HG03575 (cell line): ENCODE data around the gene STX5.
"Not testable (repeated sequence)": the region's sequence is repeated elsewhere in the genome, so short reads cannot be mapped to it uniquely, and the experiment has no call there.

Experiments
- ATAC-seq: cut with Tn5 transposase; IDR thresholded peaks from one replicate; pipeline ENCODE4 v1.9.1; 2021; ENCODE audit not compliant: unreplicated experiment, insufficient number of reproducible peaks, low FRiP score; ENCODE audit errors: extremely low read depth

STX5 gene

DNA sequence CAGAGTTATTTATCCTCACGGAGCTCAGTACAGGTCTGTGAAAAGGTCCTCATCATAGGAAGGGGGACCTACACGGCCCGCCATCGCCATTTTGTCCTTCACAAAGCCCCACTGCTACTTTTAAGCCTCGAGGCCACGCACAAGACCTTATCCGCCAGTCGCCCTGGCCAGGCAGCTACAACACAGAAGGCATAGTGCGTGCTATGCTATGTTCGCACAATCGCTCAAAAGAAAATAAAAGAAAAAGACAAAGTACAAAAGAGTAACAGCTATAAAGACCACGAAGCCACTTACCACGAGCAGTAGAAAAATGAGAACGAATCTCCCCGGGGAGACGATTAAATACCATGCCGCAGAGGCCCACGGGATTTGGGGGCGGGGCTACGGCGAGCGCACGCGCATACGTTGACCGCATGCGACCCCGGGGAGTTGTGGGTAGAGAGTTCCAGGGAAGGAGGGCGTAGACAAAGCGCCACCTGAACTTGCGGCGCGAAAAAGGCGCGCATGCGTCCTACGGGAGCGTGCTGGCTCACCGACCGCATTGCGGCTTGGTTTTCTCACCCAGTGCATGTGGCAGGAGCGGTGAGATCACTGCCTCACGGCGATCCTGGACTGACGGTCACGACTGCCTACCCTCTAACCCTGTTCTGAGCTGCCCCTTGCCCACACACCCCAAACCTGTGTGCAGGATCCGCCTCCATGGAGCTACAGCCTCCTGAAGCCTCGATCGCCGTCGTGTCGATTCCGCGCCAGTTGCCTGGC, 23.9 kb upstream of the STX5 start:
- ATAC-seq: no peak

DNA sequence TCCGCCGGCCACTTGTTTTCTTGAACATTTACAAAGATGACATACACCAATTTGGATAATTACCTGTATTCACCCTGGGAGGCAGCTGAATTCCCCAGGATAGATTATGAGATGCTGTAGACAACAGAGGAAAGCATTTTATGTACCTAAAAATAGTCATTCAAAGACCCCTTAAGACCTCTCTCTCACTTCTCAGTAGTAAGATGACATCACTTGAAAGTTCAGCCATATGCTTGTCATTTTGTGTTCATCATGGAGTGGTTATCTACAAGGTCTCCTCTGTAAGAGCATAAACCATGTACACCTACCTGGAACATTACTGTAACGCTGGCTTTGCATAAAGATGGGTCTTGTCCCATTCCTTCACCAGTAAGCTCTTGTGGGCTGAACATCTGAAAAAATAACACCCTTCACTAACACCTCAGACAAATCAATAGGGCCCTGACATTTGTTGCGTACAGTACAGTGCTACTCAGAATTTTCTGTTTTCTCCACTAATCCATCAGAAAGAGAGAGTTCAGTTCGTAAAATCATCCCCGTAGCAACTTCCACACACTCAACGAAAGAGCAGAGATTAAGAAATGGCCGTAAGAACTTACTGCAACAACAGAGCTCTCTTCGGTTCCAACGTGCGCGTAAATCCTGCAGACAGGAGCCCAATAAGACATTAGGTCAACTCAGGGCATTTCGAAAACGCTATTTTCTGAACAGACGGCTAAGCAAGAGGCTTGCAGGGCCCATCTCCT, 23.1 kb upstream of the STX5 start:
- ATAC-seq: no peak

DNA sequence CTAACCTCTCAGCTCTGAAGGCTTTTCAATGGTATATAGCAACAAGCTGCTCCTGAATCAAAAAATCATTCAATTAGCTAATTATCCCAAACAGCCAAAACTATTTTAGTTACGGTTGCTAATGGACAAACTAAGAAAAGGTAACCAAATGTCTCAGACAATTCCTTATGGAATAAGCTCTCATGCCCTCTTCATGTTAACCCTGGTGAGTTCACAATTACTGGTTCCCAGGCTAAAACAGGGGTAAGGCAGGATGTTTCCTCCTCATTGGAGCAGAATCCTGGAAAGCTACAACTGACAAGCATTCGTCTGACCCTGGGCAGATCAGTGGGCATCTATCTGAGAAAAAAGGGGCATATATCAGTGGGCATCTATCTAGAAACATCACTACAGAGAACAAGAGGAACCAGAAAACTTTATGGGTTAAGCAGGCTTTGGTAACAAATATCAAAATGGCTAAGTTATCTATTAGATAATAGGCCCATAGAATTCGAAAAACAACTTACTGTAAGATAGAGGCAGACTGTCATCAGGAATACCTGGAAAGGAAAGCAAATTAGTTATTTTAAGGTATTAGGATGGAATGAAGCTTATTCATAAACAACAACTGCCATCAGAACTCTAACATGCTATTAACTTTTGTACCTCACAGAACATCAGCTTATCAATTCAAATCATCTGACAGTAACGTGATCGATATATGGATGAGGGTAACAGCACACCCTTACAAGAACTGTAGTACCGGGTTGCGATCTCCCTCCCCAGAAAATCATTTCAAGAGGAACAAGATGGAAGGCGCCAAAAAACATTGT, 22.4 kb upstream of the STX5 start:
- no peak for ATAC-seq

DNA sequence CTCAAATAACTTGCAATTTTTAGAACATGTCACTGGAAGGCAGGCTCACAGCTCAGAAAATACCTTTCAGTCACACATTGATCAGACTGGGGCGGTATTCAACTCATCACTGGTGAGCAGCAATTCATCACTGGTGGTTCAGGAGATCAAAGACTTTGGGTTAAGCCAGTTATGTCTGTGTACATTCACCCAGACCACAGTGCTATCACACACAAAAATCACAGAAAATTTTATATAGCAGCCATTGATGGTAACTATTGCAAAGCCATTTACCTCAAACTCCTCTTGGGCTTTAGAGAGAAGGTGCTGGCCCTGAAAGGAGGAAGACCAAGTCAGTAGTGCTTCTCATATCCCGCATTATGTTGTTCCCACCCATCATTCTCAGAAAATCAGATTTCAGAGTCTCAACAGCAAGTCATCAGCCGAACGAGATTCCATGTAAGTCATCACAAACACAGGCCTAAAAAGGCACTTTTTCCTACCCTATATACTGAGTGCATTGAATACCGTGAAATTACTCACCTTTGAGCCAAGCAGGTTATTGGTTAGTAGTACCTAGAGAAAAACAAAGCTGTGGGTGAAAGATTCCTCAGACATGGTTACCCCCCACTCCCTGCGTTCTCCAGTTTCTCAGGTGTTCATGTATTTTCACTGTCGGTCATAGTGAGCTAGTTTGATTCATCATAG, 21.6 kb upstream of the STX5 start:
- ATAC-seq: no peak

DNA sequence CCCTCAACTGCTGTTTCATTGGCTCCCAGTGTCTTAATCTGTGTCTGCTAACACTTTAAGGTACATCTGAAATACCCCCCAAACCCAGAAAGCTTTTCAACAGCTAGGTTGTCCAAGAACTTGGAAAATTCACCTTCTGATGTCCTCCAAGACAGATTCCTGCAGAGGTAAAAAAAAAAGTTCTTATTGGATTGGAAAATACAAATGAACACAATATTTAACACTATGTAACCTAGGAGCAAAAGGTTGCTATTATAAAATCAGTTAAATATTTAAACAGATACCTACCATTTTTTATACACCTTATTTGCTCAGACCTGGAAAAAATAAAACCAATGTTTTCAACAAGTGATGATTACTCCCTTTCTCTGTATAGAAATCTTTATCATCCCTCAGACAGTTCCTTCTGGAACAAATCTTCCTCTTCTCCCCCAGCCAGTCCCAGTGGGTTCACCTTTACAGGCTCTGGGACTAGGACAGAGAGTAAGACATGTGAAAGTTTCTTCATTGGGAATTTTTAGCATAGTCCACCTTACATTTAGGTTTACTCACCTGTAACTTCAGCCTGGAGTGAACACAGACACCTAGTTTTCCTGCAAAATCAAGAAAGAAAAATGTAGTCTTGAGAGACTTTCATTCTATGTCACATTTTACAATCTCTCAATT, 20.8 kb upstream of the STX5 start:
- no peak for ATAC-seq

DNA sequence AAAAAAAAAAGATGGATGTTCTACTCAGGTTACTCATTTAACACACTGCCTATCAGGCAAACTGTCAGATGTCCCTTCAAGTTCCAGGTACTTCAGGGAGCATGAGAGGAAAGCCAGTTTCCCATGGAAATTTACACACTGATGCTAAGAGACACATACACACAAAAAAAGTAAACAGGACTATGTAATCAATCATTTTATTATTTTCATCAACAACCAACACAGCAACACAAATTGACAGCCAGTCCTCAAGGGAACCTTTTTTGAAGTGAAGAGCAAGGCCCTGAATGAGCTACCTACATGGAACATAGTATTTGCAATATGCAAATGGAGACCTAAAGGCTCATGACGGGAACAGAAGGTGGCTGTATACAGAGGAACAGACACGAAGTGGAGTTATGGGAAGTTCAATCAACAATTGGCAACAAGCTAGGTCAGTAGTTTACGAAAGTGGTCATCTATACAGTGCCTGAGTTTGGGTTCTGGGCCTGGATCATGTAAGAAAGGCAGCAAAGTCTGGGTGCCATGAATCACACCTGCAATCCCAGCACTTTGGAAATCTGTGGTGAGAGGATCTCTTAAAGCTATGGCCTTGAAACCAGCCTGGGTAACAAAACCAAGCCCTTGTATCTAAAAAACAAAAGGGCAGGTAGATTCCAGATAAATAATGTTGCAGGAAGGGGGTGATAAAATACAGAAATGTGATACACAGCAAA, 20.1 kb upstream of the STX5 start:
- no peak for ATAC-seq

DNA sequence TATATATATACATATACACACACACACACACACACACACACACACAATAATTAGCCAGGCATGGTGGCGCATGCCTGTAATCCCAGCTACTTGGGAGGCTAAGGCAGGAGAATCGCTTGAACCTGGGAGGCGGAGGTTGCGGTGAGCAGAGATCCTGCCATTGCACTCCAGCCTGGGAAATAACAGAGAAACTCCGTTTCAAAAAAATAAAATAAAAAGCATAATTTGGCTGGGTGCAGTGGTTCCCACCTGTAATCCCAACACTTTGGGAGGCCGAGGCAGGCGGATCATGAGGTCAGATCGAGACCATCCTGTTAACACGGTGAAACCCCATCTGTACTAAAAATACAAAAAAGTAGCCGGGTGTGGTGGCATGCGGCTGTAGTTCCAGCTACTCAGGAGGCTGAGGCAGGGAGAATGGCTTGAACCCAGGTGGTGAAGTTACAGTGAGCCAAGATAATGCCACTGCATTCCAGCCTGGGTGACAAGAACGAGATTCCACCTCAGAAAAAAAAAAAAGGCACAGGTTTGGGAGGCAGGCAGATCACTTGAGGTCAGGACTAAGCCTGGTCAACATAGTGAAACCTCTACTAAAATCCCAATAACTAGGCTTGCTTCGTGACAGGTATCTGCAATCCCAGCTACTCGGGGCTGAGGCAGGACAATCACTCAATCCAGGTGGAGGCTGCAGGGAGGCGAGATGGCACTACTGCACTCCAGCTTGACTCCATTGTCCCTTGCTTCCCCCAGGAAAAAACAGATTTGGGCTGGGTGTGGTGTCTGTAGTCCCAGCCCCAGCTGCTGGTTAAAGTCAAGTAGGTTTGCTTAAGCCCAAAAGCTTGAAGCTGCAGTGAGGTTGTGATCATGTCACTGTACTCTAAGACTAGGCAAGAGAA, 19.3 kb upstream of the STX5 start:
- no peak for ATAC-seq

DNA sequence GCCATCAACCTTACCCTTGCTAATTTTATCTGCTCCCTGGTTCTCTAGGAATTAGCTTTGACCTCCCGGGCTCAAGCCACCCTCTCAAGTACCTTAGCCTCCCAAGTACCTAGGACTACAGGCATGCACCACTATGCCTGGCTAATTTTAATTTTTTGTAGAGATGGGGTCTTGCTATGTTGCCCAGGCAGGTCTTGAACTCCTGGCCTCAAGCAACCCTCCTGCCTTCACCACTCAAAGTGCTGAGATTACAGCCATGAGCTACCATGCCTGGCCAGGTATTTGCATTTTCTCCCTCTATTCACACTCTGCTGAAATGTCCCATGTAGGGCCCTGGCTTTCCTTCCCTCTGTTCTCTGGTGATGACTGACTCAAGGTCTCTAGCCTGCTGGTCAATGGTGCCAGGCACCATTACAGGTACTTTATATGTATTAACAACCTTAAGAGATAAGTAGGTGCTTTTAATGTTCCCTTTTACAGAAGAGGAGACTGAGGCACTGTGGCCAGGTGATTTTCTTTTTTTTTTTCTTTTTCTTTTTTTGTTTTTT, 16.0 kb upstream of the STX5 start:
- ATAC-seq: no peak

DNA sequence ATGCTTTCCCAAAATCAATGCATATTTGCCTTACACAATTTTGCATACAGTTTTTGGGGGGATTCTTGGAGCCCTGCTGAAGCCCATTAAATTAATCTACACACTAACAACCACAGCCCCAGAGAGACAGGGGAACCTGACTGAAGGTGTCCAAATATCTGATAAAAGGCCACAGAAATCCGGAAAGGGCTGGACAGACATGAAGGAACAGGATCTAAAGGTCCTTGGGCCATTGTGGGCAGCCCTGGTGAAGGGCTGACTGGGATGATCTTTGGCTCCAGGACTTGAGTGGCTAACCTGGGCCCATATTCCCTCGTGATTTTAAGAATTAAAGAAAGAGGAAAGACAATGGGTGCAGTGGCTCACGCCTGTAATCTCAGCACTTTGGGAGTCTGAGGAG, 14.3 kb upstream of the STX5 start:
- ATAC-seq: no peak

DNA sequence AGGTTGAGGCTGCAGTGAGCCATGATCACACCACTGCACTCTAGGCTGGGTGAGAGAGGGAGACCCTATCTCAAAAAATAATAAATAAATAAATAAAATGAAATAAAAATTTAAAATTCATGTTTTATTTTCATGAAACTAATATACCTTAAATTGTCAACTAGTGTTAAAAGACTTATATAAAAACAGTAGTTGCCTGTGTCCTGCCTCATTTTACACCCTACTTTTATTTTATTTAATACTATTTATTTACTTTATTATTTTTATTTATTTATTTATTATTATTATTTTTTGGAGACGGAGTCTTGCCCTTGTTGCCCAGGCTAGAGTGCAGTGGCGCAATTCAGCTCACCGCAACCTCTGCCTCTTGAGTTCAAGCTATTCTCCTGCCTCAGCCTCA, 12.3 kb upstream of the STX5 start:
- no peak for ATAC-seq

DNA sequence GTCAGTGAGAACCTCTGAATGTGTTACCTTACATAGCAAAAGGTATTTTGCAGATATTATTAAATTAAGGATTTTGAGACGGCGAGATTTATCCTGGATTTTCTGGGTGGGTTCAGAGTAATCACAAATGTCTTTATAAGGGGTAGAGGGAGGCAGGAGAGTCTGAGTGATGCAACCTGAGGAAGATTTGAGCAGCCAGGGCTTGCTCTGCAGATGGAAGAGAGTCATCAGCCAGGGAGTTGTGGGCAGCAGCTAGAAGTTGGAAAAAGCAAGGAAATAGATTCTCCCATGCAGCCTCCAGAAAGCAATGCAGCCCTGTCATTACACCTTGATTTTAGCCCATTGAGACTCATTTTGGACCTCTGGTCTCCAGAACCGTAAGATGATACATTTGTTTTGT, 11.6 kb upstream of the STX5 start:
- ATAC-seq: no peak

DNA sequence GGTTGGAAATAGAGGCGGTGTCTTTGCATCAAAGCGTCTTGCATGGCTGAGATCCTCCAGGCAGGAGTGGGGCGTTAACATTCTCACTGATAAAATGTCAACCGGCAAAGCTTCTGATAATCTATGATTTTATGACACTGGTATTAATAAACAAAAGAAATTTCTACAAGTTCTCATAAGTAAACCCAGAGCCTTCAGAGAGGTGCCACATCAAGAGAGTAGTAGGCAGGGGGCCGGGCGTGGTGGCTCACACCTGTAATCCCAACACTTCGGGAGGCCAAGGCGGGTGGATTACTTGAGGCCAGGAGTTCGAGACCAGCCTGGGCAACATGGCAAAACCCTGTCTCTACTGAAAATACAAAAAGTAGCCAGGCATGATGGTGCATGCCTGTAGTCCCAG, 11.0 kb upstream of the STX5 start:
- ATAC-seq: not testable (repeated sequence)

DNA sequence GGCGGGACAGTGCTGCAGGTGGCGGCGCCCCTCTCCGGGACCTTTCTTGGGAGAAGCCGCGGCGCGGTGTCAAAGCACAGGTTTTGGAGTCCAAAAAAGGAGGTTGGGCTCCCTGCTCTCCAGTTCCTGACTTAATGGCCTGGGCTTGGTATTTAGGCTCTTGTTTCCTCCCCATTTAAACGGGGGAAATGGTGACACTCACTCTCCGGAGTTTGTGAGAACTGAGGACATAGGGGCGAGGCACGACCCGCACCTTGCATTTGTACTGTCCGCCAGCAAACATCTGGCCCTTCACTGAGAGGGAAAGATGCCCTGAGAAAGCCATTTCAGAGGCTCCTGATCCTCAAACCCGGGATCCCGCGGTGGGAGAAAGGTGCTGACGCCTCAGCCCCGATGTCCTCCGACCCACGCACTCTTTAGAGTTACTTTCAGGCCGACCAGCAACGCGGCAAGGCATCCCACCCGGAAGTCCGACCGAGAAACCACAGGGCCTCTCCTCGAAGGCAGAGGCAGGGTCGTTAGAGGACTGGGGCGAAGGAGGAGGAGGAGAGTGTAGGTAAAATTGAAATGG, 10.4 kb upstream of the STX5 start:
- ATAC-seq: no peak

DNA sequence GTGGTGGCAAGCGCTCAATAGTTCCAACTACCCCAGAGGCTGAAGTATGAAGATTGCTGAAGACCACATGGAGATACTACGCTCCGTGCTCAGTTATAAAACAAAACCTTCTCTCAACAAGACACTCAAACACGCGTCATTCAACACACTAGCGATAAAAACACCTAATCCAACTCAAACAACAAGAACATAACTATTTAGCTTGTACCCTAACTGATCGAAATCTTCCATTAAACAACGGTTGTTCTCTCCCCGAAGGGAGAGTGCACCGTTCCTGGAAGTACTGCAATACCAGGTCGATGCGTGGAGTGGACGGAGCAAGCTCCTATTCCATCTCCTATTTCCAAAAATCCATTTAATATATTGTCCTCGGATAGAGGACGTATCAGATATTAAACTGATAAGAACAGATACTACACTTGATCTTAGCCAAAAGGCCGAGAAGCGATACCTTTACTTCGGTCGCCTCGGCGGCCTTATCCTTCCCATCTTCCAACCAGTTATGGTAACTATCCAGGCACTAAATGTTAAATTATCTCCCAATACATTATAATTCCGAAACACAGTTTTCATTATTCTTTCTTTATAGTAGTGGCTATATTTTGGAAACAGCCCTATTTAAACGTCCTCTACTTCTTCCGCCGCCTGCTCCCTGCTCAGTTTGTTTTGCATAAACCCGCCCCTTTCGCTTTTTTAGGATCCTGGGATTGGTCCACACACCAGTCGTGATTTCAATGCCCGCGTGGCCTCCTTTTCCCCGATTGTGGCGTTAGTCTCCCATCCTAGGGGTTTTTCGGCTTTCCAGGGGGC, 9.7 kb upstream of the STX5 start:
- ATAC-seq: no peak

DNA sequence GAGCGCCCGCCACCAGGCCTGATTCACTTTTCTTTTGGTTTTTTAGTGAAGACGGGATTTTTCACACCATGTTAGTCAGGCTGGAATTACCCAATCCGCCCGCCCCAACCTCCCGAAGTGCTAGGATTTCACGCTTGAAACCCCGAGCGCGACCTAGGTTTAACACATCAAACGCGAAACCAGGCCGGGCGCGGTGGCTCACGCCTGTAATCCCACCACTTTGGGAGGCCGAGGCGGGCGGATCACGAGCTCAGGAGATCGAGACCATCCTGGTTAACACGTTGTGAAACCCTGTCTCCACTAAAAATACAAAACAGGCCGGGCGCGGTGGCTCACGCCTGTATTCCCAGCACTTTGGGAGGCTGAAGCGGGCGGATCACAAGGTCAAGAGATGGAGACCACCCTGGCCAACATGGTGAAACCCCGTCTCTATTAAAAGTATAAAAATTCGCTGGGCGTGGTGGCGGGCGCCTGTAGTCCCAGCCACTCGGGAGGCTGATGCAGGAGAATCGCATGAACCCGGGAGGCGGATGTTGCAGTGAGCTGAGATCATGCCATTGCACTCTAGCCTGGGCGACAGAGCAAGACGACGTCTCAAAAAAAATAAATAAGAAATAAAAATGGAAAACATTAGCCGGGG, 9.0 kb upstream of the STX5 start:
- not testable (repeated sequence) for ATAC-seq
